HG03097 (cell line): ENCODE results near the gene PTN.

Experiments used
- ATAC-seq: cut with Tn5 transposase; IDR thresholded peaks from one replicate; pipeline ENCODE4 v1.9.1; 2021; ENCODE audit not compliant: unreplicated experiment, low FRiP score

PTN gene, protein sequence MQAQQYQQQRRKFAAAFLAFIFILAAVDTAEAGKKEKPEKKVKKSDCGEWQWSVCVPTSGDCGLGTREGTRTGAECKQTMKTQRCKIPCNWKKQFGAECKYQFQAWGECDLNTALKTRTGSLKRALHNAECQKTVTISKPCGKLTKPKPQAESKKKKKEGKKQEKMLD

DNA sequence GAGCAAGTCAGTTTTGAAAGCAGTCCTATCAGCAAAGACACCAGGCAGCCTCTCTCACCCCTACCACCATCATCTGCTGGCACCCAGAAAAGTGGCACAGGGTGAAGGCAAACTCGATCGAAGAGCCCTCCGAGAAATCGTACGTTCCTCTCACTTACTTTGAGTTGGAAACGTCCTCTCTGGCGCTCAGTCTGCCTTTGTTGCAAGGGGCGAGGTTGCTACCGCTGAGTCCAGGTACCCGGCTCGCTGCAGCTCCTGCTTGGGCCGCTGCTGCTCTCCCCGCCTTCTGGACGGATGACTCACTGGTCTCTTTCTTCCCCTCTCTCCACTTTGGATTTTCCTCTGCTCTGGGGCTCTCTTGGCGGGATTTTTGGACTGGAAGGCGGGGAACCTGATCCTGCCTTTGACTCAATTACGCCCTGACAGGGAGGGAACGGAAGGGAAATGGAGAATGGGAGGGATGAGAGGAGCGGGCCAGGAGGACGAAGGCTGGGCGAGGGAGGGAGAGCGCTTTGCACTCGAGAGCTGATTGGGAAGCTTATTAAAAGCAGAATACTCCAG lies at the start of gene PTN:
TSS of gene PTN (minus strand) at position 453 of the 561 bp plus-strand sequence. CDS start 88,760 bp downstream, outside the sequence.
- ATAC-seq = no peak

DNA sequence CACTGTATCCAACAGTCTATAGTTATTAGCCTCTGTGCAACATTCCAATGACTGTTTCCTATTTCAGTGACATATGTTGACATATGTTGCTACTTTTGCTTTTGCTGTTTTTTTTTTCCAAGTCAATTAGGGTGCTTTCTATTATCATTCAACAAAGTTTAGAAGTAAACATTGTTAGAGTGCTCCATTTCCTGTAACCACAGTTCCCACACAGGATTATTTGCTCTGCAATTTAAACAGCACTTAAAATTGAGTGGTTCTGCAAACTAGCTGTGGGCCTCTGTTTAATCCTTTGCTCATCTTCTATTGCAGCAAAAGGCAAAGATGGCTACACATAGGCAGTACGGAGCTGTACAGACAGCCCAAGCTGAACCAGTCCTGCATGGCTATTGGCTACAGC lies 46.5 kb upstream of the PTN start:
- ATAC-seq = no peak

DNA sequence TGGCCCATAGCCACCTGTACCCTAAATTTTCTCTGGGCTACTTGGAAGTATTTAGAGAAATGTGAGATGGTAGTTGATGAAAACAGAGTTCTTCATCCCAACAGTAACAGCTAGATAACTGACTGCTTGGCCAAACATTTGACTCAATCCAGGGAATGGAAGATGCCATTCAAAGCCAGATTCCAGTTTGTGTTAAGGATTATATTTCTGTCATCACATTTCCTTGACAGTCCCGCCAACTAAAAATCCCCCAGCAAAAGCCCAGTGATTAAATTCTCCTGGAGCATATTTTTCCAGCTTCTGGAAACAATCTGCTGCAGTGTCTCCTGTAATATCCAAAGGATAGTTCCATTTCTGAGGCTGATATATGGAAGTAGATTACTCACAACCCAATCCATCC lies 45.4 kb upstream of the PTN start:
- no peak for ATAC-seq

DNA sequence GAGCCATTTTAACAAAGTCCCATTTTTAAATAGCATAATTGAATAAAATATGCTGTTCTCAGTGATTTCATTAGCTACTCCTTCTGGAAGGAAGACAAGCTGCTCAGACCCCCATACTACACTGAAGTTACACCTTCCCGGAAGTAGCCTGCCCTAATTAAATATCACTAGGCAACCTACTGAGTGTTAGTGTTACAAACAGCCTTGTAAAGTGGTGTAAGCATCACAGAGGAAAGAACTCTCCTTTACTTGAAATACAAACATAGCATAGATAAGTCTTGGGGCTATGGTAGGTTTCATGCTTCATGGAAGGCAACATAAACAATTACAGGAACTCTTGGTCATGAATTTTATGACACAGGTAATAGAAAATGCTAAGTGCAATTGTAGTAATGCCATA lies 43.4 kb upstream of the PTN start:
- ATAC-seq = no peak

DNA sequence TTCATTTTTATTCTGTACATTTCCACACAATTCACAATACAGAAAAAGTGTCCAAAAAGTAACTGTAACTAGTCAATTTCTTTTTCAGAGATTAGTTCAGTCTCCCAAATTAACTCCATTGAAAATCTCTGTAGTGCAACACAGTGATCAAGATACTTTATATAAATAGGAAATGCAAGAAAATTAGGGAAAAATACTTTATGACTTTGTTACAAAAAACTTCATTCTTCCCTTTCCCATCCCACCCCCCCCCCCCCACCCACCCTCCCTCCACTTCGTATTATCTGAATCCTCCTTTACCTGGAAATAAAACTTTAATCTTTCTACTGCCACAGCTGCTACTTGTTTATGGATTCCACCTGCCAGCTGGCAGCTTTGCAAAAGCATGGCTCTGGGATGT lies 37.5 kb upstream of the PTN start:
- no peak for ATAC-seq

DNA sequence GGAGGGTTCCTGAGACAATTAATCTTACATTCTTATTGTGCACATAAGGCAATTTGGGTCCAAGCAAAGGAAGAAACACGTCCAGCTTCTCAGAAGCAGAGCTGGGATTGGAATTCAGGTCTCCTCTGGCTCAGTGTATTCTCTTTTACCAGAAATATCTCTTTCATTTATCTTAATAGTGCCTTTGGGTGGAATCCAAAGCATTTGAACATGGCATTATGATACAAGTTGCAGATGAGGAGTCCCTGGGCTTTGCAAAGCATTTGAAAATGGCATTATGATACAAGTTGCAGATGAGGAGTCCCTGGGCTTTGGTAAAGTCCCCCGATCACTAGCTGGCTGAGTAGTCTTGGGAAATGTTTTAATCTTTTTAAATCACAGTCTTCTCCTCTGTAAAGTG lies 30.0 kb upstream of the PTN start:
- no peak for ATAC-seq

DNA sequence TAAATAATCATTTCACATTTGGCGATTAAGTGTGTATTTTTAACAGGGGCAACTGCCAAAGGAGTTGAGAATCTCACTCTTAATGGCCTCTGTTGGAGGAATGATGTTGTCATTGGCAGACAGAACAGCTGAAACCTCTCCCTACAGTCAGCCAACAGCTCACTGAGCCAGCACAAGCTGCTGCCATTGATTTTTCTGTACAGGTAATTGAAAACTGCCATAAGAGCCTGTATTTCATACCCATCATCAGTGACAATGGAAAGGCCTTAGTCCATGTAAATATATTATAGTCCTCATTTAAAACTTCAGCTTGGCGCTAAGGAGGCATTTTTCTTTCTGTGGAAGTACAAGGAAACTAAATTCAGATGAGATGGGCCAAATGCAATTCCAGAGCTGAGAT lies 28.1 kb upstream of the PTN start:
- no peak for ATAC-seq

DNA sequence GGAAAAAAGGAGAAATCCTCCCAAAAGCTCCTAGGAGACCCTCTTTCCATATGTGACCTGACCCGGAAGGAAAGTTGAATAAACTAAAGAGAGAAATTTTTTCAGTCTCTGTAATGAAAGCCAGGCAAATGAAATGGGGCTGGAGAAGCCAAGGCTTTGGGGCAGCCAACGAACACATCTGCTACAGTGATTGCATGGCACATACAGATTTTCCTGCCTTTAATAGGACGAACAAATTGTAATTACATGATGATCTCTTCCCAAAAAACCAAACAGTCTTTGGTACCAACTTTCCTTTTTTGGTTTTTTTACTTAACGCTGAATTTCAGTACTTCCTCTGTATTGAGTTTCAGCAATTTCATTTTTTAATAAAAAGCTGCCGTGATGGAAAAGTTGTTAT lies 23.5 kb upstream of the PTN start:
- ATAC-seq = no peak

DNA sequence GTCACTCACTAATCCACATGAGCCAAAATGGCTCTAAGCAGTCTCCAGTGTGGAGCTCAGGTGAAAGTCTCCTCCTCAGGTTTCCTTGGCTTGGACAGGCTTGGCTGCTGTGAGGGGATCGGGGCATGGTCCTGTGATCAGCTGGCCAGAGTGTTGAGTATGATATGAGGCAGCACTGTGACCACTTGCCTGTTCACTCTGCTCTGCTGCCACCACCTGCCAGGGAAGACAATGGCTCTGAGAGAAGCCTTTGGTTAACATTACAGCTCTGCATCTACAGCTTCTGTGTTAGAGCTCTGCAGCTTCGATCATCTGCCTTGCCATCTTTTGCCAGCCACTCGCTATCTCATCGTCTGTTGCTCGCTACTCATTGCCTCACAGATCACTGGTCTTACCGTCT lies 20.1 kb upstream of the PTN start:
- ATAC-seq = no peak

DNA sequence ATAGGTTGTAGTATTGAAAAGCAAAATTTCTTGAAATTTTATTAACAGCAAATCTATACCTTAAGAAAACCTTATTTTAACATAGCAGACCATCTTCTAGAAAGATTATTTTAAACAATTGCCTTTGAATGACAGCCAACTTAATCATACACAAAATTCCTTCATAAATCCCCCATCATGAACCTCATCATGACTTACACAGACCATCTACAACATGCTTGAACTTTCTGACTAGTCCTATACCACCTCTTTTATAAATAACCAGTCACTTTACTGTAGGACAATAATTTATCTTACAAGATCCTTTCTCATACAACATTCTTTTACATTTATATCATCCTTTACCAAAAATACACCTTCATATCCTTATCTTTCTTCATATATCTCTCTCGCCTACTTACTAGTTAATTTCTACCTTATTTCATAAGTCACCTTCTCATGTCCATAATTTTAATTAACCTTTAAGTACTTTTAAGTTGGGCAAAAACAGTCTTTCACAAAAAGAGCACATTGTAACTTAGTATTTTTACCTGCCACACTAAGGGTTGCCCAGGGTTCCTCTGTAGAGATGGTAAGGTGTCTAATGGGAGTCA lies 16.6 kb upstream of the PTN start:
- no peak for ATAC-seq

DNA sequence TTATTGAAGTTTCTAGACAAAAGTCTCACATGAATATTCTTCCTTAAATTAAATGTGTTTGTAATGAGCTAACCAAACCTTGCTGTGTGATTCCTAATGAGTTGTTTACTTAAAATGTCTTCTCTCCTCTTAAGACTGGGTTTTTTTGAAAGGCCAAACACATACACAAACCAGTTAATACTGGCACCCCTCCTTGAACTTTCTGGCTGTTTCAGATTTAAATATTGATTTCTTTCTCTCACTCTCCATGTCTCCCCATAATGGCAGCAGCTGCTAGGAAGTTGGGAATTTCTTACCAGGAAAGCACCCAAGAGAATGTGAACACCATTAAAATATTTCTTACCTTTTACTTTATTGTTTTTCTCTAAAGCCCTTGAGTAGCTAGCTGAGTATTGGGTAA lies 11.4 kb upstream of the PTN start:
- no peak for ATAC-seq

DNA sequence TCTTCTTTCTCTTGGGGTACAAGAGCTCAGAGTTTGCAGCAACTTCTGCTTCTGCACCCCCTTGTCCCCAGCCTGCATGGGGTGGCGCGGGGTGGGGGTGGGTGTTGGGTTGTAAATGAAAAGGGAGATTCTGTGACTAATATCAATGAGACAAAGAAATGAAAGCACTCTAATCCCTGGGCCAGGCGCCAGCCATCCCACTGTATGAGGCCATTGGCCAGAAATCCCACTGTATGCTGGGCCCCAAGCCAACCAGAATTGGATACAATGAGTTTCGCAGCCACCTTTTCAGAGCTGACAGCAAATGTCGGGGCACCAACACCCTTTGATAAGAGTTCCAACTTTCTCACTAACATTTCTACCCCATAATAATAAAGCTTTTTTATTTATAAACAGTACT lies 10.9 kb upstream of the PTN start:
- no peak for ATAC-seq

DNA sequence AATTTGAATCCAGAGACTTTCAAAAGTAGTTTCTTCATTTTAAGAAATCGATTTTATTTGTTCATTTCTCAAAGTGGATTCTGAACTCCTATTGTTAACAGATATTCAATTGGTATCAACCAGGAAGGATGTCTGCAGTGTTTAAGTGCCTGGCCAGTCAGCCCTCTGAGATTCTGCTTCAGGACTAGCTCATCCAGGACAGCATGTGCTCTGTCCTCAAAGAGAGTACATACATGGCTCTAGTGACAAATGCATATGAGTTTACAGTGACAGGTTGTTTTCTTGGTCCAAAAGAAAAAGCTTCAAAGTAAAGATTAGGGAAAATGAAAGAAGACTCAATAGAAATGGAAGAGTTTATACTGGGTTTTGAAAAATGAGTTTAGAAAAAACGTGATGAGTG lies 8.4 kb upstream of the PTN start:
- ATAC-seq = no peak

DNA sequence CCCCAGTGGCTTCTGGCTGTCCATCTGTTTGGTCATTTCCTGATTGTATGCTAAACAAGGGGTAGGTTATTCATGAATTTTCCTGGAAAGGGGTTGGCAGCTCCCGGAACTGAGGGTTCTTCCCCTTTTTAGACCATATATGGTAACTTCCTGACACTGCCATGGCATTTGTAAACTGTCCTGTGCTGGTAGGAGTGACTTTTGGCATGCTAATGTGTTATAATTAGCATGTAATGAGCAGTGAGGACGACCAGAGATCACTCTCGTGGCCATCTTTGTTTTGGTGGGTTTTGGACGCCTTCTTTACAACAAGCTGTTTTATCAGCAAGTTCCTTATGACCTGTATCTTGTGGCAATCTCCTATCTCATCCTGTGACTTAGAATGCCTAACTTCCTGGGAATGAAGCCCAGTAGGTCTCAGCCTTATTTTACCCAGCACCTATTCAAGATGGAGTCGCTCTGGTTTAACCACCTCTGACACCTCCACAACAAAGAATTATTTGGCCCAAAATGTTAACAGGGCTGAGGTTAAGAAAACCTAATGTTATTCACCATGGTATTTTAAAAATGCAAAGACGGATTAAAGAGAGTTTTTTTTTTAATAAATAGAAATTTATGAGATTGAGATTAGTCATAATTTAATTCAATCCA lies 2.4 kb upstream of the PTN start:
- ATAC-seq = no peak

DNA sequence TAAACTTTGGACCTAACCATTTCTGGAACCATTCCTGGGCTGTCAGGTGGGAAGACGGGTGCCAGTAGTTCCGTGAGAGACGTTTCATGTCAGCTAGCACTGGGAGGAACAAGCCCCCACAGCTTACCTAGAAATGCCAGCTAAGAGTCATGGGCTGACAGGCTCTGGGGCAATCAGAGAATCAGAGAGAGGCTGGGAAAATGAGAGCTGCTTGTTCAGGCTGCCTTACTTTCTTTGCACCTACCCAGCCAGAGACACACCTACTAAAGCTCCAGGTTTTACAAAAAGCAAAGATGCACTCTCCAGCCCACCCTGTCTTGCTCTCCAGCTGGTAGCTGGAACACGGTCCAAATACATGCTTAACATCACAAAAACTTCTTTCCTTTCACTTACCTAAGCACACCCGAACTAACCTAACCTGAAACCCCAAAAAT lies 688 bp downstream of the PTN start:
- ATAC-seq = no peak

DNA sequence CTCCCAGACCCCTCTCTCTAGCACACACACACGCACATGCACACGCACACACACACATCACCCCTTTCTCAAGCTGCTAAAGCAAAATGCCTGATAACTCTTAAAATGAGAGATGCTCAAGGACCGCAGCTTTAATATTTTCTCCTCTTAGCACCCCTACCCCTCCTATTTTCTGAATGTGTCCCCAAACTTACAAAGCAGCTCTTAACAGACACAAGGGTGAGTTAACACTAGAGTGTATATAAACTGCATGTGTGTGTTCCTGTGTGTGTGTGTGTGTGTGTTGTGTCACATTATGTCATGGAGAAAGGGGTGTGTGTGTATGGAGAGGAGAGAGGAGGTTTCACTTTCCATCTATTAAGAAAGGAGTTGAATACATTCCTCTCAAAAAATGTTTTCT lies 1.3 kb downstream of the PTN start:
- ATAC-seq = no peak

DNA sequence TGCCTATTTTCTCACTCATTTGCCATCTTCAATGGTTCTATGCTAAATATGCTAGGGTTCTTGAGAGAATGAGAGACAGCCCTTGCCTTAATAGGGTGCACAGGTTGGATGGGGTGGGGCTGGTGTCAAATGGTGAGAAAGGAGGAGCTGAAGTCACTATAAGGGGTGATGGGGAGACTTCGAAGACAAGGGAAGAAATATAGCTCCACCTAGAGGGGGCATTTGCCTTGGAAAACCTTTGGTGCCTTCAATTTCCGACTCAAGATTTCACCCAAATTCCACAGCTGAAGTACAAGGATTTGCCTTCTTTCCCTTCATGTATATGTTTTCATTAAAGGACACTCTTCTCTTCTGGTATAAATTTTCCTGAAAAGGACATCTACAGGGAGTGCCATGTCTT lies 5.6 kb downstream of the PTN start:
- no peak for ATAC-seq

DNA sequence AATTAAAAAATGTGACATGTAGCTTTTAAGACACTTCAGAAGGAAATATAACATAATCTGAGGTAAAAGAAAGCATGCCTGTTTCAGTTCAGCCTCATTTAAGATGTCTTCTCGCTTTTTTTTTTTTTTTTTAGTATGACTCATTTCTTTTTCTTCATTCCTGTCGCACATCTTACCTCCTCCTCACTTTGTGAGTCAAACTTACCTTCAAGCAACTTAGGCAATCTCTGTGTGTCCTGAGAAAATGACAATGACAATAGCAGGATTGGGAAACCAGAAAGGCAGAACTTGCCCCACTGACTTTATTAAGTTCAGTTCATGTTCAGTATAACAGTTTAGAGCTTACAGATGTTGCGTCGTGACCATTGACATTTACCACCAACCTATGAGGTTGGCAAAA lies 7.7 kb downstream of the PTN start:
- no peak for ATAC-seq

DNA sequence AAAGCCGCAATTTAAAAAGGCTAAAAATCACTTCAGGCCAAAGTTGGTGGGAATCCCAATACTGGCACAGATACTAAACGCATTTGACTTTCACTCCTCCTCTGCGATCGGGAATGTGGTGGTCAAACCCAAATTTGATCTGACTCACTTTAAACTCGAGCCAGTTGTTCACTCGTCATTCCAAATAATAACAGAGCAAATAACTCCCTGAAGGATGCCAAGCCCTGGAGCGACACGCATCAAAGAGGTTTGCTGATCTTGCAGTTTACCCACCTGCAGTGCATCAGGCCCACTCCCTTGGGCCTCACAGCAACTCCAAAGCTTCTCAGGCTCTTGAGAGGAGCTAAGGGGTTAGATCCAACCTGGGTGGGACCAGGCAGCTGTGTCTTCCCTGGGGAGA lies 12.2 kb downstream of the PTN start:
- no peak for ATAC-seq

DNA sequence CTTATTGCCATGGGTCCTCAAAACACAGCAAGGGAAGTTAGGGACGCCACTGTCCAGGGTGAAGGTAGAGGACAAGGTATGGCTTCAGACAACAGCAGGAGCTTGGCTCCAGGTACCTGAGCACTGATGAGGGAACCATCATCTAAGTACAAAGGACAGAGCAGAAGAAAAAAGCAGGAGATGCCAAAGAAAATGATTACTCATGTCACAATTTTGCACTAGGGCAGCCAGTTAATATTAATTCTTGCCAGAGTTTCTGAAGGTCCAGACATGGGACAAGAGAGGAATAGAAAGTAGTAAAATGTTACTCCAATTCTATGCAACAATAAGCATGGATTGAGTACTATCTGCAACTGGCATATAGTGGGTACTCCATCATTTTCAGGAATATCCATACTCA lies 14.1 kb downstream of the PTN start:
- ATAC-seq = no peak

DNA sequence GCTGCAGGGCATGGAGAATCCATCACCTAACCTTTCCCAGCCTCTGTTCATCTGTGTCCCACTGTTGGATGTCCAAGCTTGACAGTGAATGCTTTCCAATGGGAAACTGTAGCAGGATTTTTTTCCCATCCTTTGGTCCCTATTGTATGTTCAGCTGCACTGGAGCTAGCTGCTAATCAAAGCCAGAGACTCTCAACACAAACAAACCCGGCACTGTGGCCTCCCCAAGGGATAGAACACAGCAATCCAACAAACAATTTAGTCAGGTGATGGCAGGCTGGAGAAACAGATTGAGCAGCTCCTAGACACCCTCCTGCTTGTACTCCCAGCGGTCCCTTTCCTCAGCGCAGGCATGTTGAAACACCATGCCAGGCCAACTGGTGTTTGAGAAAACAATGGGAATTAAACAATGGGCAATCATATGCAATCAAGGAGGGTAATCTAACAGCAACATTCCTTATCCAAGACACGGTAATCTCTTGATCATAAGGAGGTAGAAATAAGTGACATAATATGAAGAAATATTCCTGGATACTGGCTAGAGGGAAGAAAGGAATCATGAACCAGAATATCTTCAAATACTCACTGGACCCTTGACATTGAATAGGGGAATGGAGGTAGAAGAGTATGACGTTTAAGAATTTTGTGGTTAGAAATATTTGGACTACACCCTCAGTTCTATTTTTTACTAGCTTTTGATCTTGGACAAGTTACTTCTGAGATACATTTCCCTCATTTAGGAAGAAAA lies 15.0 kb downstream of the PTN start:
- ATAC-seq = no peak
